Spleen (tissue), 7 donors: ENCODE measurements around the gene FASN.
A peak's percentile ranks its signal among the peaks of the same experiment; 100 is the strongest.

Experiments
- CTCF ChIP-seq, 11 experiments: fragments of 200-600 bp in 7 of 11; fragments of 450-650 bp in 4 of 11; sonication (generic) in 4 of 11; IDR thresholded peaks in 8 of 11; conservative IDR thresholded peaks in 3 of 11; 1 replicate in 7 of 11; 2 replicates in 4 of 11; pipeline versions ENCODE4 v1.4.0 to v1.8.0; 2016 to 2021; ENCODE audit warnings: antibody characterized with exemption in 11 of 11, inconsistent platforms in 4 of 11, mild to moderate bottlenecking in 1 of 11
- POLR2AphosphoS5 ChIP-seq, 3 donors: sonication (generic); formaldehyde crosslinking; IDR thresholded peaks; one replicate each; pipeline ENCODE4 v1.5.1; 2017; ENCODE audit warnings: antibody characterized with exemption in 3 of 3
- donor health status: DM: no; HTN: no; CAD: no; lungs with moderate emphysema.
- donor health status: DM: no; HTN: no; CAD: no.
- donor health status: DM: no; HTN: no; CAD: no.

- TF ChIP-seq CTCF (IDR thresholded peaks at IDR 0.05 in 8 of 11, conservative IDR thresholded peaks at IDR 0.05 in 3 of 11) (no peak), POLR2AphosphoS5 (IDR thresholded peaks at IDR 0.05) (peak in 1 of 3 donors; percentile 34)
These were observed 3.3 kb upstream of the FASN start for GRCh38 chr17:82101301-82101715.
